ENCODE results near the gene NCF1.
"Not testable (repeated sequence)": the region's sequence is repeated elsewhere in the genome, so short reads cannot be mapped to it uniquely, and the experiment has no call there.

The NCF1 gene

GRCh38 chr7:74783595-74783994, 9.8 kb downstream of the NCF1 start:
- DNase-seq (ENCODE audit: low read depth in 2 of 2, low spot score in 1 of 2): not testable (repeated sequence)

GRCh38 chr7:74788369-74789150, 14.7 kb downstream of the NCF1 start:
- DNase-seq (ENCODE audit: low read depth in 2 of 2, low spot score in 1 of 2): peak; percentile 90 to 93

- DNase-seq (ENCODE audit: low read depth in 2 of 2, low spot score in 1 of 2): not testable (repeated sequence)
Observed at GRCh38 chr7:74789200-74789736, 15.5 kb downstream of the NCF1 start.

- DNase-seq (ENCODE audit: low read depth in 2 of 2, low spot score in 1 of 2): not testable (repeated sequence)
Observed at GRCh38 chr7:74797848-74798622, 24.2 kb downstream of the NCF1 start.

GRCh38 chr7:74798644-74799043, 24.8 kb downstream of the NCF1 start:
- not testable (repeated sequence) for DNase-seq (ENCODE audit: low read depth in 2 of 2, low spot score in 1 of 2)

- DNase-seq (ENCODE audit: low read depth in 2 of 2, low spot score in 1 of 2): not testable (repeated sequence)
Observed at GRCh38 chr7:74815882-74816281, 42.1 kb downstream of the NCF1 start.

GRCh38 chr7:74820146-74820805, 46.5 kb downstream of the NCF1 start:
- DNase-seq (ENCODE audit: low read depth in 2 of 2, low spot score in 1 of 2): not testable (repeated sequence)

- DNase-seq (ENCODE audit: low read depth in 2 of 2, low spot score in 1 of 2): not testable (repeated sequence)
Observed at GRCh38 chr7:74821259-74821658, 47.4 kb downstream of the NCF1 start.

GRCh38 chr7:74829959-74830358, 56.1 kb downstream of the NCF1 start:
- not testable (repeated sequence) for DNase-seq (ENCODE audit: low read depth in 2 of 2, low spot score in 1 of 2)

GRCh38 chr7:74830411-74830810, 56.6 kb downstream of the NCF1 start:
- DNase-seq (ENCODE audit: low read depth in 2 of 2, low spot score in 1 of 2): not testable (repeated sequence)

Data from stimulated activated CD8-positive, alpha-beta memory T cell treated with anti-CD3 and anti-CD28 coated beads, Interleukin-4, amount 100 ng/mL, for 1 hour (primary cell).